Endothelial cell of umbilical vein (primary cell): ENCODE data around the gene TMEM8B. TPM values are rescaled to one million over a fixed set of nuclear protein-coding genes. Genes with fewer than 3 reads are reported as not detected.

Experiments
- BruUV-seq: library from RNA; stranded (reverse); fragments of 400-500 nt; replicated peaks from 2 replicates; lab custom pipeline; 2021; lab: Mats Ljungman, UMichigan
- CTCF ChIA-PET: fragments of 300-600, 350-600 bp; sonication (Branson Sonifier 250); formaldehyde crosslinking; loops from one replicate; lab custom pipeline; 2021; ENCODE audit warnings: antibody characterized with exemption, inconsistent platforms; lab: Charles Lee
- POLR2A ChIA-PET: fragments of 300-600, 350-600 bp; sonication (Branson Sonifier 250); formaldehyde crosslinking; loops from one replicate; lab custom pipeline; 2021; ENCODE audit warnings: antibody characterized with exemption, inconsistent platforms; lab: Charles Lee
- DNase-seq: peaks from one replicate; pipeline ENCODE4 v3.0.0-alpha.2; 2011; ENCODE audit warnings: low read depth, low spot score
- FAIRE-seq: peaks from 2 replicates; lab custom pipeline; 2011; peaks lifted over from hg19 to GRCh38; lab: Jason Lieb, UNC
- H2AFZ ChIP-seq: 2 replicates; pipeline ENCODE4 v1.6.0; 2012; ENCODE audit warnings: low read depth, low read length, control low read depth, inconsistent platforms
- H3K27ac ChIP-seq: 2 replicates; pipeline ENCODE4 v1.5.1; 2011; ENCODE audit warnings: low read depth, mild to moderate bottlenecking, control low read depth, low read length, moderate library complexity; ENCODE audit not compliant: insufficient read depth
- H3K27me3 ChIP-seq, 2 experiments: 2 replicates each; pipeline versions ENCODE4 v1.6.0 to v1.6.1; 2011; ENCODE audit warnings: low read length in 2 of 2, mixed read lengths in 1 of 2; ENCODE audit not compliant: control insufficient read depth in 2 of 2, insufficient read depth in 2 of 2
- H3K36me3 ChIP-seq, 2 experiments: 2 replicates in 1 of 2; 3 replicates in 1 of 2; pipeline ENCODE4 v1.5.1; 2011; ENCODE audit warnings: low read length in 2 of 2, mild to moderate bottlenecking in 1 of 2, moderate library complexity in 1 of 2; ENCODE audit not compliant: control insufficient read depth in 2 of 2, insufficient read depth in 2 of 2; ENCODE audit errors: extremely low read depth in 1 of 2
- H3K4me1 ChIP-seq: 3 replicates; pipeline ENCODE4 v1.5.1; 2011; ENCODE audit warnings: mild to moderate bottlenecking, low read length; ENCODE audit not compliant: control insufficient read depth, insufficient read depth; ENCODE audit errors: extremely low read depth
- H3K4me2 ChIP-seq: 2 replicates; pipeline ENCODE4 v1.6.1; 2011; ENCODE audit warnings: low read length, control low read depth, mixed read lengths; ENCODE audit not compliant: insufficient read depth
- H3K4me3 ChIP-seq, 3 experiments: fragments of 200-600 bp in 1 of 3; sonication (generic), shearing (Covaris generic) in 1 of 3; replicated peaks in 1 of 3; 2 replicates each; pipeline ENCODE4 v1.5.1; 2011 to 2016; ENCODE audit warnings: control low read depth in 3 of 3, low read length in 3 of 3, mild to moderate bottlenecking in 2 of 3, inconsistent platforms in 1 of 3, low read depth in 1 of 3, moderate library complexity in 1 of 3; ENCODE audit not compliant: insufficient read depth in 1 of 3
- H3K79me2 ChIP-seq: 2 replicates; pipeline ENCODE4 v1.6.0; 2012; ENCODE audit warnings: low read length, inconsistent platforms; ENCODE audit not compliant: control insufficient read depth, insufficient read depth
- H3K9ac ChIP-seq: replicated peaks from 2 replicates; pipeline ENCODE3; 2011; ENCODE audit warnings: low read length, control low read depth; ENCODE audit not compliant: insufficient read depth; ENCODE audit errors: extremely low read depth
- H3K9me1 ChIP-seq: replicated peaks from 3 replicates; pipeline ENCODE4 v1.6.0; 2011; ENCODE audit warnings: mild to moderate bottlenecking, low read length; ENCODE audit not compliant: control insufficient read depth, insufficient read depth; ENCODE audit errors: extremely low read depth
- H3K9me3 ChIP-seq: replicated peaks from 2 replicates; pipeline ENCODE4 v1.5.1; 2012; ENCODE audit warnings: low read length, inconsistent platforms; ENCODE audit not compliant: control insufficient read depth, insufficient read depth
- H4K20me1 ChIP-seq: replicated peaks from 2 replicates; pipeline ENCODE3; 2011; ENCODE audit warnings: mild to moderate bottlenecking, low read length; ENCODE audit not compliant: control insufficient read depth, insufficient read depth; ENCODE audit errors: extremely low read depth
- EZH2 ChIP-seq: IDR thresholded peaks from 2 replicates; pipeline ENCODE4 v1.6.1; 2012; ENCODE audit warnings: borderline replicate concordance, low read depth, mild to moderate bottlenecking, moderate library complexity, low read length, inconsistent platforms; ENCODE audit not compliant: severe bottlenecking
- FOS ChIP-seq: IDR thresholded peaks from 2 replicates; pipeline ENCODE4 v1.6.1; 2011; ENCODE audit warnings: mild to moderate bottlenecking, low read length, moderate library complexity, borderline replicate concordance; ENCODE audit not compliant: insufficient read depth
- GATA2 ChIP-seq: IDR thresholded peaks from 2 replicates; pipeline ENCODE4 v1.7.0; 2011; ENCODE audit warnings: low read depth, mild to moderate bottlenecking, moderate library complexity, mixed read lengths, low read length; ENCODE audit not compliant: insufficient read length, insufficient read depth
- JUN ChIP-seq: IDR thresholded peaks from 2 replicates; pipeline ENCODE4 v1.6.1; 2011; ENCODE audit warnings: borderline replicate concordance, low read depth; ENCODE audit not compliant: insufficient read length, insufficient read depth
- MYC ChIP-seq: IDR thresholded peaks from one replicate; pipeline ENCODE4 v1.6.1; 2011; ENCODE audit warnings: mild to moderate bottlenecking, low read depth, low read length
- POLR2A ChIP-seq: IDR thresholded peaks from 2 replicates; pipeline ENCODE4 v1.6.1; 2012; ENCODE audit warnings: low read depth, mild to moderate bottlenecking, control low read depth, low read length
- POLR2AphosphoS5 ChIP-seq: IDR thresholded peaks from 2 replicates; pipeline ENCODE4 v1.6.1; 2012; ENCODE audit warnings: low read depth, mild to moderate bottlenecking, control low read depth, low read length, moderate library complexity; ENCODE audit not compliant: insufficient read depth
- dilution Hi-C: fragments of 300-500 bp; cut with MboI; formaldehyde crosslinking; loops from one replicate; pipeline ENCODE4 v1.15.0; 2019; ENCODE audit warnings: low sequenced_read_pairs; ENCODE audit not compliant: extremely low pct_ligation_motif_present
- intact Hi-C: fragments of 100-400 bp; cut with micrococcal nuclease; formaldehyde crosslinking; loops from one replicate; pipeline ENCODE4 v1.10.0; 2022
- polyA plus RNA-seq, 4 experiments: library from polyadenylated mRNA; depleted of rRNA in 3 of 4; stranded (reverse) in 3 of 4; unstranded in 1 of 4; fragments of >200 nt; gene quantifications; 2 replicates each; pipeline versions ENCODE4 v1.2.1 to v1.2.3, GENCODE V29; 2011 to 2012; ENCODE audit warnings: missing spikeins in 1 of 4
- total RNA-seq: library from RNA; stranded (reverse); gene quantifications from 2 replicates; pipeline ENCODE4 v1.2.3, GENCODE V29; 2021
- TF ChIP-seq, protein P1 (sequence below): IDR thresholded peaks from 2 replicates; pipeline ENCODE4 v1.6.1; 2011; ENCODE audit not compliant: insufficient read depth, insufficient read length
- TF ChIP-seq, protein P2 (sequence below), 2 donors: IDR thresholded peaks; 1 replicate in 1 of 2; 2 replicates in 1 of 2; pipeline ENCODE4 v1.5.1; 2011; ENCODE audit warnings: low read length in 2 of 2, mild to moderate bottlenecking in 2 of 2, moderate library complexity in 2 of 2, control low read depth in 1 of 2, inconsistent platforms in 1 of 2, low read depth in 1 of 2; ENCODE audit not compliant: insufficient read depth in 1 of 2; ENCODE audit errors: extremely low read depth in 1 of 2

The TMEM8B gene
- total and polyA plus RNA-seq, 2 donors (not counting 3 experiments of a cell fraction or from before 2014, with no cell fraction given) = 2.5 to 3.6 TPM

DNA sequence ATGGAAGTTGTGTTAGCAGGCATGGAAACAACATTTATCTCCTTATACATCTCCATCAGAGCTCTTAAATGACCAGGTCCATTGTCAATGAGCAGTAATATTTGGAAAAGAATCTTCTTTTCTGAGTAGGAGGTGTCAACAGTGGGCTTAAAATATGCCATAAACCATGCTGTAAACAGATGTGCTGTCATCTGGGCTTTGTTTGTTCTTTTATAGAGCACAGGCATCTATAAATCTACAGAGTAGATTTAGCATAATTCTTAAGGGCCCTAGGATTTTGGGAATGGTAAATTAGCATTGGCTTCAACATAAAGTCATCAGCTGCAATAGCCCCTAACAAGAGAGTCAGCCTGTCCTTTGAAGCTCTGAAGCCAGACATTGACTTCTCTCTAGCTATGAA lies 69.3 kb downstream of the TMEM8B start:
- H2AFZ ChIP-seq = no peak overlapping the region
- no peaks in the 10 kb centered on the region for H3K79me2 ChIP-seq
- H3K4me2 ChIP-seq = no peak overlapping the region
- TF ChIP-seq, protein P1, sequence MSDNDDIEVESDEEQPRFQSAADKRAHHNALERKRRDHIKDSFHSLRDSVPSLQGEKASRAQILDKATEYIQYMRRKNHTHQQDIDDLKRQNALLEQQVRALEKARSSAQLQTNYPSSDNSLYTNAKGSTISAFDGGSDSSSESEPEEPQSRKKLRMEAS = no peak
- TF ChIP-seq MYC (no peak), GATA2 (no peak), JUN (no peak), FOS (no peak), EZH2 (no peak), POLR2AphosphoS5 (no peak), POLR2A (no peak)
- TF ChIP-seq, protein P2, sequence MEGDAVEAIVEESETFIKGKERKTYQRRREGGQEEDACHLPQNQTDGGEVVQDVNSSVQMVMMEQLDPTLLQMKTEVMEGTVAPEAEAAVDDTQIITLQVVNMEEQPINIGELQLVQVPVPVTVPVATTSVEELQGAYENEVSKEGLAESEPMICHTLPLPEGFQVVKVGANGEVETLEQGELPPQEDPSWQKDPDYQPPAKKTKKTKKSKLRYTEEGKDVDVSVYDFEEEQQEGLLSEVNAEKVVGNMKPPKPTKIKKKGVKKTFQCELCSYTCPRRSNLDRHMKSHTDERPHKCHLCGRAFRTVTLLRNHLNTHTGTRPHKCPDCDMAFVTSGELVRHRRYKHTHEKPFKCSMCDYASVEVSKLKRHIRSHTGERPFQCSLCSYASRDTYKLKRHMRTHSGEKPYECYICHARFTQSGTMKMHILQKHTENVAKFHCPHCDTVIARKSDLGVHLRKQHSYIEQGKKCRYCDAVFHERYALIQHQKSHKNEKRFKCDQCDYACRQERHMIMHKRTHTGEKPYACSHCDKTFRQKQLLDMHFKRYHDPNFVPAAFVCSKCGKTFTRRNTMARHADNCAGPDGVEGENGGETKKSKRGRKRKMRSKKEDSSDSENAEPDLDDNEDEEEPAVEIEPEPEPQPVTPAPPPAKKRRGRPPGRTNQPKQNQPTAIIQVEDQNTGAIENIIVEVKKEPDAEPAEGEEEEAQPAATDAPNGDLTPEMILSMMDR (IDR thresholded peaks at IDR 0.05; ENCODE audit: extremely low read depth in 1 of 2, insufficient read depth in 1 of 2, low read depth in 1 of 2, low read length in 2 of 2) = no peak
- H3K27ac ChIP-seq = no peak overlapping the region
- H3K36me3 ChIP-seq = no peaks in the 10 kb centered on the region
- H3K9me1 ChIP-seq = no peaks in the 10 kb centered on the region
- dilution Hi-C loops (no loop called here), intact Hi-C loops (no loop called here)
- CTCF ChIA-PET = interaction anchor here (1.0 to 3.0 kb wide), 8 partner anchors 13 to 113 kb away, joined by 3 to 13 read pairs (median 7); partner anchors contain the start of gene SPAG8
- no peak for FAIRE-seq
- H3K4me1 ChIP-seq = no peaks in the 10 kb centered on the region
- no TSS peak for BruUV-seq
- H4K20me1 ChIP-seq = no peaks in the 10 kb centered on the region
- H3K27me3 ChIP-seq = peaks cover 2 to 4% of the 10 kb centered on the region in 2 experiments
- H3K9ac ChIP-seq = no peak overlapping the region
- H3K4me3 ChIP-seq = no peak overlapping the region
- POLR2A ChIA-PET = no interaction called here
- H3K9me3 ChIP-seq = no peaks in the 10 kb centered on the region
- no peak for DNase-seq
